H1 (cell line): ENCODE data around the gene GPALPP1.

Experiments
- RNF2 ChIP-seq: fragments of 200-900, 300-1000 bp; sonication (generic); IDR thresholded peaks from 2 replicates; pipeline ENCODE4 v1.7.1; 2016; ENCODE audit warnings: borderline replicate concordance, low read depth, mild to moderate bottlenecking, antibody characterized with exemption, low read length; ENCODE audit not compliant: poor library complexity, severe bottlenecking; ENCODE audit errors: missing control alignments
- SP1 ChIP-seq: IDR thresholded peaks from 2 replicates; pipeline ENCODE4 v1.6.1; 2011; ENCODE audit warnings: low read depth, low read length

- TF ChIP-seq RNF2, result no peak
- no peak for TF ChIP-seq SP1
Measured at GRCh38 chr13:45073809-45074208, 84.5 kb downstream of the GPALPP1 start.
